ENCODE measurements around the gene ATP2C1. TPM values are rescaled to one million over a fixed set of nuclear protein-coding genes. Genes with fewer than 3 reads are reported as not detected.

The ATP2C1 gene
- total and polyA plus RNA-seq, 2 of the 13 experiments (the other 11 are each of a cell fraction or from before 2014, with no cell fraction given): 32.4 to 37.6 TPM

GRCh38 chr3:130904491-130904890 is 10.6 kb downstream of the ATP2C1 start:
- intact Hi-C loops (cut with micrococcal nuclease; ENCODE audit: unreplicated experiment): no loop called here
- FAIRE-seq (no peak), ATAC-seq (no peak), DNase-seq (ENCODE audit: low spot score) (no peak)
- Histone ChIP-seq H3K4me1 (ENCODE audit: insufficient read depth, low read length) (peaks cover 12% of the 10 kb centered on the region; the same call in 1 of the 2 replicates), H3K9ac (ENCODE audit: insufficient read depth, low read depth, low read length) (no peak overlapping the region), H3K4me3 (replicated peaks in 1 of 3; ENCODE audit: insufficient read depth in 1 of 3, low read depth in 2 of 3, low read length in 3 of 3) (no peak overlapping the region), H4K20me1 (ENCODE audit: insufficient read depth, low read length) (no peaks in the 10 kb centered on the region), H3K36me3 (replicated peaks in 1 of 2; ENCODE audit: control insufficient read depth in 1 of 2, insufficient read depth in 2 of 2, low read length in 2 of 2) (no peaks in the 10 kb centered on the region; a peak in 1 of 5 replicates), H3K27me3 (ENCODE audit: control insufficient read depth in 1 of 2, insufficient read depth in 2 of 2, low read length in 2 of 2) (no peaks in the 10 kb centered on the region), H3K27ac (ENCODE audit: extremely low read length, insufficient read depth, low read length) (no peak overlapping the region), H3K4me2 (ENCODE audit: low read depth, low read length) (no peak overlapping the region), H3K79me2 (ENCODE audit: insufficient read depth, low read length) (peaks cover 69% of the 10 kb centered on the region), H2AFZ (ENCODE audit: low read length) (no peak overlapping the region), H3K9me3 (ENCODE audit: low read length) (no peaks in the 10 kb centered on the region)
- BruUV-seq (replicated peaks): no TSS peak
- ChIA-PET POLR2A (no interaction called here), CTCF (ENCODE audit: low intra/inter-chr PET ratio, low total read pairs) (no interaction called here)
- in situ Hi-C loops (cut with HindIII; ENCODE audit: extremely low pct_ligation_motif_present, low pct_unique_long_range_greater_than_20kb): no loop called here
- 97% methylated on average over 1 of the region's 1 CpG for WGBS (ENCODE audit: low lambda C conversion rate)
- TF ChIP-seq MYPOP (CRISPR knock-in tag; IDR thresholded peaks at IDR 0.05): no peak
- no peak for TF ChIP-seq KLF6 (CRISPR knock-in tag; IDR thresholded peaks at IDR 0.05)
- no peak for TF ChIP-seq SALL1 (CRISPR knock-in tag; IDR thresholded peaks at IDR 0.05)
- TF ChIP-seq THYN1 (CRISPR knock-in tag; IDR thresholded peaks at IDR 0.05; ENCODE audit: borderline replicate concordance, low read depth): no peak
- no peak for TF ChIP-seq CERS6 (CRISPR knock-in tag; IDR thresholded peaks at IDR 0.05)
- TF ChIP-seq GLI4 (CRISPR knock-in tag; IDR thresholded peaks at IDR 0.05; ENCODE audit: borderline replicate concordance): no peak
- TF ChIP-seq ZNF326 (CRISPR knock-in tag; IDR thresholded peaks at IDR 0.05; ENCODE audit: borderline replicate concordance): no peak
- no peak for TF ChIP-seq YEATS4 (CRISPR knock-in tag; IDR thresholded peaks at IDR 0.05; ENCODE audit: borderline replicate concordance)
- TF ChIP-seq ZNF282 (IDR thresholded peaks at IDR 0.05; ENCODE audit: partially characterized antibody): no peak
- no peak for TF ChIP-seq MAFK (conservative IDR thresholded peaks at IDR 0.05 in 1 of 2, IDR thresholded peaks at IDR 0.05 in 1 of 2; ENCODE audit: low read length in 2 of 2)
- no peak for TF ChIP-seq ZNF75D (CRISPR knock-in tag; IDR thresholded peaks at IDR 0.05; ENCODE audit: borderline replicate concordance)
- no peak for TF ChIP-seq ZNF549 (CRISPR knock-in tag; IDR thresholded peaks at IDR 0.05)
- TF ChIP-seq ZMYM4 (CRISPR knock-in tag; IDR thresholded peaks at IDR 0.05): no peak
- TF ChIP-seq IRF9 (CRISPR knock-in tag; IDR thresholded peaks at IDR 0.05; ENCODE audit: borderline replicate concordance): no peak

Data from HepG2 (cell line).